Lower leg skin (tissue), 3 donors: ENCODE measurements around the gene MYRIP.

Experiments
- POLR2A ChIP-seq, 2 donors: fragments of 450-650 bp; IDR thresholded peaks; one replicate each; pipeline ENCODE4 v1.6.1; 2016 to 2017; ENCODE audit warnings: antibody characterized with exemption in 2 of 2, mild to moderate bottlenecking in 1 of 2, moderate library complexity in 1 of 2
- TF ChIP-seq, protein P1 (sequence below), 3 donors: fragments of 450-650 bp; IDR thresholded peaks; one replicate each; pipeline ENCODE4 v1.5.1; 2016; ENCODE audit warnings: antibody characterized with exemption in 3 of 3, mild to moderate bottlenecking in 3 of 3, moderate library complexity in 2 of 3

- no peak for TF ChIP-seq POLR2A (IDR thresholded peaks at IDR 0.05)
- TF ChIP-seq, protein P1, sequence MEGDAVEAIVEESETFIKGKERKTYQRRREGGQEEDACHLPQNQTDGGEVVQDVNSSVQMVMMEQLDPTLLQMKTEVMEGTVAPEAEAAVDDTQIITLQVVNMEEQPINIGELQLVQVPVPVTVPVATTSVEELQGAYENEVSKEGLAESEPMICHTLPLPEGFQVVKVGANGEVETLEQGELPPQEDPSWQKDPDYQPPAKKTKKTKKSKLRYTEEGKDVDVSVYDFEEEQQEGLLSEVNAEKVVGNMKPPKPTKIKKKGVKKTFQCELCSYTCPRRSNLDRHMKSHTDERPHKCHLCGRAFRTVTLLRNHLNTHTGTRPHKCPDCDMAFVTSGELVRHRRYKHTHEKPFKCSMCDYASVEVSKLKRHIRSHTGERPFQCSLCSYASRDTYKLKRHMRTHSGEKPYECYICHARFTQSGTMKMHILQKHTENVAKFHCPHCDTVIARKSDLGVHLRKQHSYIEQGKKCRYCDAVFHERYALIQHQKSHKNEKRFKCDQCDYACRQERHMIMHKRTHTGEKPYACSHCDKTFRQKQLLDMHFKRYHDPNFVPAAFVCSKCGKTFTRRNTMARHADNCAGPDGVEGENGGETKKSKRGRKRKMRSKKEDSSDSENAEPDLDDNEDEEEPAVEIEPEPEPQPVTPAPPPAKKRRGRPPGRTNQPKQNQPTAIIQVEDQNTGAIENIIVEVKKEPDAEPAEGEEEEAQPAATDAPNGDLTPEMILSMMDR (IDR thresholded peaks at IDR 0.05): no peak
These were observed 398.4 kb downstream of the MYRIP start for GRCh38 chr3:40207796-40208195.
